ENCODE data around the gene TPX2. TPM values are rescaled to one million over a fixed set of nuclear protein-coding genes. Genes with fewer than 3 reads are reported as not detected.

Gene TPX2, protein sequence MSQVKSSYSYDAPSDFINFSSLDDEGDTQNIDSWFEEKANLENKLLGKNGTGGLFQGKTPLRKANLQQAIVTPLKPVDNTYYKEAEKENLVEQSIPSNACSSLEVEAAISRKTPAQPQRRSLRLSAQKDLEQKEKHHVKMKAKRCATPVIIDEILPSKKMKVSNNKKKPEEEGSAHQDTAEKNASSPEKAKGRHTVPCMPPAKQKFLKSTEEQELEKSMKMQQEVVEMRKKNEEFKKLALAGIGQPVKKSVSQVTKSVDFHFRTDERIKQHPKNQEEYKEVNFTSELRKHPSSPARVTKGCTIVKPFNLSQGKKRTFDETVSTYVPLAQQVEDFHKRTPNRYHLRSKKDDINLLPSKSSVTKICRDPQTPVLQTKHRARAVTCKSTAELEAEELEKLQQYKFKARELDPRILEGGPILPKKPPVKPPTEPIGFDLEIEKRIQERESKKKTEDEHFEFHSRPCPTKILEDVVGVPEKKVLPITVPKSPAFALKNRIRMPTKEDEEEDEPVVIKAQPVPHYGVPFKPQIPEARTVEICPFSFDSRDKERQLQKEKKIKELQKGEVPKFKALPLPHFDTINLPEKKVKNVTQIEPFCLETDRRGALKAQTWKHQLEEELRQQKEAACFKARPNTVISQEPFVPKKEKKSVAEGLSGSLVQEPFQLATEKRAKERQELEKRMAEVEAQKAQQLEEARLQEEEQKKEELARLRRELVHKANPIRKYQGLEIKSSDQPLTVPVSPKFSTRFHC
- 44.7 TPM for total RNA-seq (ENCODE audit: unreplicated experiment)
- long read RNA-seq, transcript TPX2-201 (18 exons, 3,497 nt) = major isoform, 7 of 26 reads
- long read RNA-seq, partial matches to known transcripts = 13 of 26 reads
- long read RNA-seq, other reads (novel, unspliced or antisense) = 6 of 26 reads

GRCh38 chr20:31738729-31739549 is at the start of gene TPX2:
TPX2 (plus strand) TSS chr20:31739290; CDS start chr20:31757477, 18,187 bp downstream.
- Mint-ChIP-seq H3K9me3 (ENCODE audit: unreplicated experiment) (peaks cover 4% of the 10 kb centered on the region), H3K27me3 (ENCODE audit: unreplicated experiment) (peaks cover 1% of the 10 kb centered on the region), H3K4me3 (ENCODE audit: unreplicated experiment) (no peak within 1 kb of the TSS), H3K4me1 (ENCODE audit: low read depth, unreplicated experiment) (no peaks in the 10 kb centered on the region), H3K27ac (ENCODE audit: unreplicated experiment) (no peak within 1 kb of the TSS), H3K36me3 (ENCODE audit: unreplicated experiment) (no peaks in the 10 kb centered on the region)
- DNase-seq = peak; percentile 100
- TF ChIP-seq CTCF (IDR thresholded peaks at IDR 0.05; ENCODE audit: partially characterized antibody, unreplicated experiment) = peak; percentile 40

DNA sequence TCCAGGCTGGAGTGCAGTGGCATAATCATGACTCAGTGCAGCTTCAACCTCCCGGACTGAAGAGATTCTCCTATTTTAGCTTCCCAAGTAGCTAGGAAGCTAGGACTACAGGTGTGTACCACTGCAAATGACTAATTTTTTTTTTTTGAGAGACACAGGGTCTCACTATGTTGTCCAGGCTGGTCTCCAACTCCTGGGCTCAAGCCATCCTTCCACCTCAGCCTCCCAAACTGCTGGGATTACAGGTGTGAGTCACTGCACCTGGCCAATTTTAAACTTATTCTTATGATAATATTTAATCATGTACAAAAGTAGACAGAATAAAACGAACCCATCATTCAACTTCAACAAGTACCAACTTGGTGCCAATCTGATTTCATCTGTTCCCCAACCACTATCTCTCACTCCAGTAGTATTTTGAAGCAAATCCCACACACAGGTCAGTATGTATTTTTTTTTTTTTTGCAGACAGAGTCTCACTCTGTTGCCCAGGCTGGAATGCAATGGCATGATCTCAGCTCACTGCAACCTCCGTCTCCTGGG is 48.9 kb upstream of the TPX2 start:
- peak overlapping the region; percentile 70 for H3K27ac Mint-ChIP-seq (ENCODE audit: unreplicated experiment)
- H3K4me3 Mint-ChIP-seq (ENCODE audit: unreplicated experiment) = peak overlapping the region; percentile 58
- H3K27me3 Mint-ChIP-seq (ENCODE audit: unreplicated experiment) = peaks cover 9% of the 10 kb centered on the region
- no peak for TF ChIP-seq CTCF (IDR thresholded peaks at IDR 0.05; ENCODE audit: partially characterized antibody, unreplicated experiment)
- peaks cover 35% of the 10 kb centered on the region for H3K4me1 Mint-ChIP-seq (ENCODE audit: low read depth, unreplicated experiment)
- H3K9me3 Mint-ChIP-seq (ENCODE audit: unreplicated experiment) = peaks cover 11% of the 10 kb centered on the region
- H3K36me3 Mint-ChIP-seq (ENCODE audit: unreplicated experiment) = peaks cover 8% of the 10 kb centered on the region
- no peak for DNase-seq

- Mint-ChIP-seq H3K27me3 (ENCODE audit: unreplicated experiment) (peaks cover 9% of the 10 kb centered on the region), H3K4me1 (ENCODE audit: low read depth, unreplicated experiment) (peaks cover 43% of the 10 kb centered on the region), H3K27ac (ENCODE audit: unreplicated experiment) (peak overlapping the region; percentile 67), H3K9me3 (ENCODE audit: unreplicated experiment) (peaks cover 11% of the 10 kb centered on the region), H3K4me3 (ENCODE audit: unreplicated experiment) (no peak overlapping the region), H3K36me3 (ENCODE audit: unreplicated experiment) (peaks cover 8% of the 10 kb centered on the region)
- no peak for TF ChIP-seq CTCF (IDR thresholded peaks at IDR 0.05; ENCODE audit: partially characterized antibody, unreplicated experiment)
- DNase-seq = no peak
Measured at GRCh38 chr20:31691646-31692275, 47.3 kb upstream of the TPX2 start.

GRCh38 chr20:31693402-31693801 is 45.7 kb upstream of the TPX2 start:
- Mint-ChIP-seq H3K27ac (ENCODE audit: unreplicated experiment) (peak overlapping the region; percentile 95), H3K4me1 (ENCODE audit: low read depth, unreplicated experiment) (peaks cover 38% of the 10 kb centered on the region), H3K27me3 (ENCODE audit: unreplicated experiment) (peaks cover 9% of the 10 kb centered on the region), H3K36me3 (ENCODE audit: unreplicated experiment) (peaks cover 4% of the 10 kb centered on the region), H3K9me3 (ENCODE audit: unreplicated experiment) (peaks cover 13% of the 10 kb centered on the region), H3K4me3 (ENCODE audit: unreplicated experiment) (no peak overlapping the region)
- no peak for DNase-seq
- TF ChIP-seq CTCF (IDR thresholded peaks at IDR 0.05; ENCODE audit: partially characterized antibody, unreplicated experiment) = no peak

All from glutamatergic neuron (in vitro differentiated cells).